LNCAP (cell line): Measurements from ENCODE around the gene KRT72.

Experiments
- TF ChIP-seq, protein P1 (sequence below): fragments of 450-650 bp; IDR thresholded peaks from 2 replicates; pipeline ENCODE4 v1.5.1; 2017; ENCODE audit warnings: mild to moderate bottlenecking

KRT72 gene

DNA sequence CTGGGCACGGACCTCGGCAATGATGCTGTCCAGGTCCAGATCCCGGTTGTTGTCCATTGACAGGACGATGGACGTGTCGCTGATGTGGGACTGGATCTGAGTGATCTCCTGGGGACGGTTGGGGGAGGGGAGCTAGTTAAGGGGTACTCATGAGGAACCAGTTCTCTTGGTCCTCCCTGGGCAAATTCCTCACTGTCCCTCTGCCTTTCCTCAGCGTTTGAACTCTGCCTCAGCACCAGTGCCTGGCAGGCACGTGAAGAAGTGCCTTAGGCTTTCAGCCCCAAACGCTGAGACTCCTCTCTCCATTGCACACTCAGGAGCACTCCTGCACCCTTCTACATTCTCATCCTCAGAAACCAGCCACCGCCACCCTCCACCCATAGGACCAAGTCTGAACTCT lies 9.7 kb downstream of the KRT72 start:
- TF ChIP-seq, protein P1, sequence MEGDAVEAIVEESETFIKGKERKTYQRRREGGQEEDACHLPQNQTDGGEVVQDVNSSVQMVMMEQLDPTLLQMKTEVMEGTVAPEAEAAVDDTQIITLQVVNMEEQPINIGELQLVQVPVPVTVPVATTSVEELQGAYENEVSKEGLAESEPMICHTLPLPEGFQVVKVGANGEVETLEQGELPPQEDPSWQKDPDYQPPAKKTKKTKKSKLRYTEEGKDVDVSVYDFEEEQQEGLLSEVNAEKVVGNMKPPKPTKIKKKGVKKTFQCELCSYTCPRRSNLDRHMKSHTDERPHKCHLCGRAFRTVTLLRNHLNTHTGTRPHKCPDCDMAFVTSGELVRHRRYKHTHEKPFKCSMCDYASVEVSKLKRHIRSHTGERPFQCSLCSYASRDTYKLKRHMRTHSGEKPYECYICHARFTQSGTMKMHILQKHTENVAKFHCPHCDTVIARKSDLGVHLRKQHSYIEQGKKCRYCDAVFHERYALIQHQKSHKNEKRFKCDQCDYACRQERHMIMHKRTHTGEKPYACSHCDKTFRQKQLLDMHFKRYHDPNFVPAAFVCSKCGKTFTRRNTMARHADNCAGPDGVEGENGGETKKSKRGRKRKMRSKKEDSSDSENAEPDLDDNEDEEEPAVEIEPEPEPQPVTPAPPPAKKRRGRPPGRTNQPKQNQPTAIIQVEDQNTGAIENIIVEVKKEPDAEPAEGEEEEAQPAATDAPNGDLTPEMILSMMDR, result no peak

DNA sequence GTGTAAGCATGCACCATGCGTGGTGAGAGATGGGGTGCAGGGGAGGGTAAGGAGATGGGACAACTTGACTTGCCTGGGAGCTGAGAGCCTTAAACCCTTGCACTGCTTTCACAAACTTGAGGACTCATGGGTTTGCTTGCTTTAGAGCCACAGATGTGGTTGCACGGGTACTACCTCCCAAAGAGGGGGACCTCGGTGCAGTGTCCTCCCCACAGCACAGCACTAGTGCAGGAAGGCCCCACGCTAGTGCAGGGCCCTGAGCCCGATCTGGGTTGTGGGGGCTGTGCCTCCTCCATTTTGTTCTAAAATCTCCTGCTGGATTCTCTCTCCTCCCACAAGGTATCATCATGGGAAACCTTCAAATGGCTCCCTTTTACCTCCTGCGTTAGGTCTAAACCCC lies 11.2 kb downstream of the KRT72 start:
- TF ChIP-seq, protein P1, result no peak

GRCh38 chr12:52587563-52587962 lies 13.7 kb downstream of the KRT72 start:
- TF ChIP-seq, protein P1, result no peak

GRCh38 chr12:52585946-52586345 lies 15.3 kb downstream of the KRT72 start:
- TF ChIP-seq, protein P1, result no peak

DNA sequence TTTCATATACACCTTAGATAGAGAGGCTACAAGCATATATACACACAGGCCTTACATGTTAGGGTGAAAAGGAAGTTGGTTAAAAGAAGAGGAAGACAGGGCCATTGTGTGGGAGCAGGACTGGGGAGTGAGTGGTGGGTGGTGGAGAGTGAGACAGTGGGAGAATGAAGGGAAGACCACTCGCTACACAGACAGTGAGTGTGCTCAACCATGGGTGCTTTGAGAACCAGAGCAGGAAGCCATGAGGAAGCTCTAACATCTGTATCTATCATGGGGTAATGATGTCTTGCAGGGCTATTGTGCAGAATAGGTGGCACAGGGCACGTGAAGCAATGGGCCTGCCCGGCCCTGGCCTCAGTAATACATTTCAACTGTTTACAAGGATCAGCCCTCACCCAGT lies 16.2 kb downstream of the KRT72 start:
- TF ChIP-seq, protein P1, result no peak

- TF ChIP-seq, protein P1, result no peak
Measured at GRCh38 chr12:52584156-52584682, 17.0 kb downstream of the KRT72 start.

GRCh38 chr12:52582971-52583456 lies 18.2 kb downstream of the KRT72 start:
- TF ChIP-seq, protein P1, result peak; percentile 82

DNA sequence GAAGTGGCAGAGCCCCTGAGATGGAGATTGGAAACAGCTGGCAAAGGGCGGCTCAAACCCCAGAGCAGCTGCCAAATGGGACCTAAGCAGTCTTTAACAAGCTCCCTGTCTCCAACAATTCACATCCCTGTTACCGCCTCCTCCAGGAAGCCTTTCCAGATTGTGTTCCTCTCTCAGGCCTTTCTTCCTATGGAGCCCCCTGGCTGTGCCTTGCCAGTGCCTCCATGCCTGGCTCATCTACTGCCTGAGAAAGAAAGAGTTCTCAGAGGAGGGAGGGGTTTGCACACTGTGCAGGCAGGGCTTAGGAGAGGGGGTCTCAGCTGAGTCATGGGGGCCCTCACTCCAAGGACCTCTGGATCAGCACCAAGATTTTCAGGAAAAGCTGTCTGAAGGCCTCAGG lies 18.8 kb downstream of the KRT72 start:
- TF ChIP-seq, protein P1, result no peak
